ENCODE measurements around the gene OR1F1.
"Not testable (repeated sequence)": the region's sequence is repeated elsewhere in the genome, so short reads cannot be mapped to it uniquely, and the experiment has no call there.

OR1F1 gene

DNA sequence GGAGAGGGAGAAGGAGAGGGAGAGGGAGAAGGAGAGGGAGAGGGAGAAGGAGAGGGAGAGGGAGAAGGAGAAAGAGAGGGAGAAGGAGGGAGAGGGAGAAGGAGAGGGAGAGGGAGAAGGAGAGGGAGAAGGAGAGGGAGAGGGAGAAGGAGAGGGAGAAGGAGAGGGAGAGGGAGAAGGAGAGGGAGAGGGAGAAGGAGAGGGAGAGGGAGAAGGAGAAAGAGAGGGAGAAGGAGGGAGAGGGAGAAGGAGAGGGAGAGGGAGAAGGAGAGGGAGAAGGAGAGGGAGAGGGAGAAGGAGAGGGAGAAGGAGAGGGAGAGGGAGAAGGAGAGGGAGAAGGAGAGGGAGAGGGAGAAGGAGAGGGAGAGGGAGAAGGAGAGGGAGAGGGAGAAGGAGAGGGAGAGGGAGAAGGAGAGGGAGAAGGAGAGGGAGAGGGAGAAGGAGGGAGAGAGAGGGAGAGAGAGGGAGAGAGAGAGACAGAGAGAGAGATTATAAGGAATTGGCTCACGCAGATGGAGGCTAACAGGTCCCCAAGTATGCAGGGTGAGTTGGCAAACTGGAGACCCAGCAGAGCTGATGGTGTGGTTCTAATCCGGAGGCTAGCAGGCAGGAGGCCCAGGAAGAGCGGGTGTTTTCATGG, 9.8 kb downstream of the OR1F1 start:
- FAIRE-seq; DNase-seq (ENCODE audit: low spot score): not testable (repeated sequence)

DNA sequence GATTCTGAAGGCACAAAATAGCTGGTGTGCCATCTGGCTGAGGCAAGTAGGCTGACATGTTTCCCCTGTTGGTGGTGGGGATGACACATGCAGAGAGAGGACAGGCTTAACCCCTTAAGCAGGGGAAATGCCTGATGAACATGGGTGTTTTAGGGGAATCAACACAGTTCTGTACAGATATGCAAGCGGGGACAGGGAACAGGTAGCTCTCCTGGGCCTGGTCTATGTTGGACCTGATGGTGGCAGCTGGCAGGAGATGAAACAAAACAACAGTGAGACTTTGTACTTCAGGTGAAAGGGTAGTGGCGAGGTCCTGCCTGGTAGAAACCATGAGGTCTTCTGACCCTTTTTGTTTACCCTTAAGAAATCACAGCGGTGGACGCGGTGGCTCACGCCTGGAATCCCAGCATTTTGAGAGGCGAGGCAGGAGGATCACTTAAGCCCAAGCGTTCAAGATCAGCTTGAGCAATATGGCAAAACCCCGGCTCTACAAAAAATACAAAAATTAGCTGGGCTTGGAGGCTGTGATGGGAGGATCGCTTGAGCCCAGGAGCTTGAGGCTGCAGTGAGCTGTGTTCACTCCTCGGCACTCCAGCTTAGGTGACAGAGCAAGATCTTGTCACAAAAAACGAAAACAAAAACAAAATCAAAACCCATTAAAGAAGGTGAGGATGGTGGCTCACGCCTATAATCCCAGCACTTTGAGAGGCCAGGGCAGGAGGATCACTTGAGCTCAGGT, 10.5 kb downstream of the OR1F1 start:
- FAIRE-seq, result no peak
- DNase-seq (ENCODE audit: low spot score), result no peak

GRCh38 chr16:3202903-3203539, 15.0 kb downstream of the OR1F1 start:
- FAIRE-seq, result no peak
- DNase-seq (ENCODE audit: low spot score), result no peak

DNA sequence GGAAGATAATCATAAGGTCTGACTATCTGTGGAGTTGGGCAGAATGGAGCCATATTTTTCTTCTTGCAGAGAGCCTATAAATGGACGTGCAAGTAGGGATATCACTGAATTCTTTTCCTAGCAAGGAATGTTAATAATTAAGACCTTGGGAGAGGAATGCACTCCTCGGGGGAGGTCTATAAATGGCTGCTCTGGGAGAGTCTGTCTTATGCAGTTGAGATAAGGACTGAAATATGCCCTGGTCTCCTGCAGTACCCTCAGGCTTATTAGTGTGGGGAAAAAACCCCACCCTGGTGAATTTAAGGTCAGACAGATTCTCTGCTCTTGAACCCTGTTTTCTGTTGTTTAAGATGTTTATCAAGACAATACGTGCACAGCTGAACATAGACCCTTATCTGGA, 17.9 kb downstream of the OR1F1 start:
- DNase-seq (ENCODE audit: low spot score); FAIRE-seq: not testable (repeated sequence)

DNA sequence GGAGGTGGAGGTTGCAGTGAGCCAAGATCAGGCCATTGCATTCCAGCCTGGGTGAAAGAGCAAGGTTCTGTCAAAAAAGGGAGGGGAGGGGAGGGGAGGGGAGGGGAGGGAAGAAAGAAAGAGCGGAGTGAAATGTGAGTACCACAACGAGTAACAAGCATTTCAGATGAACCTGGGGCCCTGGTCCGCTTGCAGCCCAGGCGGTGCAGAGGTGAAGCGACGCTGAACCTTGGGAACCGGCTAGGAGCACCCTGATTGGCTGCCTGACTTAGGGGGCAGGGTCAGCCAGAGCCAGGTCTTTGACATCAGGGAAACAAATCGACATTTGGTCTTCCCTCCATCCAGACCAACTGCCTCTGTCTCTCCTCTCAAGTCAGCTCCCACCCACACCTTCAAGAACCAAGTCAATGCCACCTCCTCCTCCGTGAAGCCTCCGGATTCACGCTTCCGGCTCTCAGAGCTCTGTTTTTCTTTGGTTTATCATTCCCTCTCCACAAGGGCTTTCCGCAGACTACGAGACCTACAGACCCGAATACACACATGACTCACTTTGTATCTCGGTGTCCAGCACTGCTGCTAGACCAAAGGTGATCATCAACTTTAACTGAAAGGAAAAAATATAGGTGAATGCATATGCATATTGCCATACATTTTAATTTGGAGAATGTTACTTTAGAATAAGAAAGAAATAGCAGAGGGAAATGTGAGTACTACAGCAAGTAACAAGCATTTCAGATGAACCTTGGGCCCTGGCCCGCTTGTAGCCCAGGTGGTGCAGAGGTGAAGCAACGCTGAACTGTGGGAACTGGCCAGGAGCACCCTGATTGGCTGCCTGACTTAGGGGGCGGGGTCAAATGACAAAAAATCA, 19.3 kb downstream of the OR1F1 start:
- DNase-seq (ENCODE audit: low spot score) (no peak), FAIRE-seq (no peak)

- DNase-seq (ENCODE audit: low spot score) (no peak), FAIRE-seq (no peak)
These were observed 24.0 kb downstream of the OR1F1 start for GRCh38 chr16:3212006-3212405.

DNA sequence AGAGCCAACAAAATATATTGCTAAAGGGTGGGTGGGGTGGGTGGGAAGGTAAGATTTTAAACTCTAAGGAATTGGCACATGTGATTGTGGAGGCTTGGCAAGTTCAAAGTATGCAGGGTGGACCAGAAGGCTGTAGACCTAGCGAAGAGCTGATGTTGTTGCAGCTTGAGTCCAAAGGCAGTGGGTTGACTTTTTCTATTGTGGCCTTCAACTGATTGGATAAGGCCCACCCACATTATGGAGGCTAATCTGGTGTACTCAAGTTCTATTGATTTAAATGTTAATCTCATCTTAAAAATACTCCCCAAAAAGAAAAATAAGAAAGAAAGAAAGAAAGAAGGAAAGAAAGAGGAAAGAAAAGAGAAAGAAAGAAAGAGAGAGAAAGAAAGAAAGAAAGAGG, 24.6 kb downstream of the OR1F1 start:
- no peak for DNase-seq (ENCODE audit: low spot score)
- FAIRE-seq, result no peak

DNA sequence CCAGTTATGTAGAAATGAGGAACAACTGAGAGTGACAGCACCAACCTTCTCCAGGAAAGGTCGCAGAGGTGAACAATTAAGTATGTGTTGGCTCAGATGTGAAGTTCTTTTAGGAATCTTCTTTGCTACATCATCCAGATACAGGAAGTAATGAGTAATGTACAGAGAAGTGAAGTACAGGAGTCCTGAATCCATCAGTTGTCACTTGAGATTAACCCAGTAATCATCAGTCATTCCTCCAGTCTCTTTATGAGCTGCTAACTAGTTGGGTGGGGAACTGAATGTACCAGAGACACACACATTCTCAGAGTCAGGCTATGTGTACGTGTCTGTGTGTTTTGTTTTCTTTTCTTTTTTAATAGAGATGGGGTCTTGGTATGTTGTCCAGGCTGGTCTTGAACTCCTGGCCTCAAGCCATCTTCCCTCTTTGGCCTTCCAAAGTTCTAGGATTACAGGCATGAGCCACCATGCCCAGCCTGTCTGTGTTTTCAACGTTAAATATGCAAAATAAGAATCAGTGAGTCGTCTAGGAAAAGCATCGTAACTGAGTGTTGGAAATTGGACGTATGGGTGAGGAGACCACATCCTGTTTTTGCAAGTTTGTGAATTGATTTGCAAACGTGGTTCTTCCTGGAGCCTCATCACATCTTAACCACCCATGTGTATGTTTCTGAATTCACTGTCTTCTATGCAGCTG, 27.0 kb downstream of the OR1F1 start:
- DNase-seq (ENCODE audit: low spot score), result no peak
- no peak for FAIRE-seq

DNA sequence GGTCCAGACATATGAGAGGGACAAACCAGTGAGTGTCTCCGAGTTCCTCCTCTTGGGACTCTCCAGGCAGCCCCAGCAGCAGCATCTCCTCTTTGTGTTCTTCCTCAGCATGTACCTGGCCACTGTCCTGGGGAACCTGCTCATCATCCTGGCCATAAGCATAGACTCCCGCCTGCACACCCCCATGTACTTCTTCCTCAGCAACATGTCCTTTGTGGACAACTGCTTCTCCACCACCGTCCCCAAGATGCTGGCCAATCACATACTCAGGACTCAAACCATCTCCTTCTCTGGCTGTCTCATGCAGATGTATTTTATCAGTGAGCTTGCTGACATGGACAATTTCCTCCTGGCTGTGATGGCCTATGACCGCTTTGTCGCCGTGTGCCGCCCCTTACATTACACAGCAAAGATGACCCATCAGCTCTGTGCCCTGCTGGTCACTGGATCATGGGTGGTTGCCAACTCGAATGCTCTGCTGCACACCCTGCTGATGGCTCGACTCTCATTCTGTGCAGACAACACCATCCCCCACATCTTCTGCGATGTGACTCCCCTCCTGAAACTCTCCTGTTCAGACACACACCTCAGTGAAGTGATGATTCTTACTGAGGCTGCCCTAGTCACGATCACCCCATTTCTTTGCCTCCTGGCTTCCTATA, 27.7 kb downstream of the OR1F1 start:
- no peak for DNase-seq (ENCODE audit: low spot score)
- no peak for FAIRE-seq

- FAIRE-seq, result no peak
- no peak for DNase-seq (ENCODE audit: low spot score)
These were observed 28.2 kb downstream of the OR1F1 start for GRCh38 chr16:3216263-3216640.

DNA sequence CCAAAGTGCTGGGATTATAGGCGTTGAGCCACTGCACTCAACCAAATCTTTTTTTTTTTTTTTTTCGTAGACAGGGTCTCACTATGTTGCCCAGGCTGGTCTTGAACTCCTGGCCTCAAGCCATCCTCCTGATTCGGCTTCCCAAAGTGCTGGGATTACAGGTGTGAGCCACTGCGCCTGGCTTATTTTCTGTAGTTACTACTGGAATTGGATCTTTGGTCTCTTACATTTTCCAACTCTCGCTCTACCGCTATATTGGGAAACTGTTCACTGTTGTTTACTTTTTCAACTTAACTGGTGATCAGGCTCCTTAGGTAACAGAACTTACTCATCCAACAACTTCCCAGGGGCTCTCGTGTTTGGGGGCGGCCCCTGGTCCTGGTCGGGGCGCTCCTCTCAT, 32.8 kb downstream of the OR1F1 start:
- FAIRE-seq (no peak), DNase-seq (ENCODE audit: low spot score) (no peak)

GRCh38 chr16:3223913-3224515, 36.0 kb downstream of the OR1F1 start:
- FAIRE-seq, result no peak
- DNase-seq (ENCODE audit: low spot score), result no peak

DNA sequence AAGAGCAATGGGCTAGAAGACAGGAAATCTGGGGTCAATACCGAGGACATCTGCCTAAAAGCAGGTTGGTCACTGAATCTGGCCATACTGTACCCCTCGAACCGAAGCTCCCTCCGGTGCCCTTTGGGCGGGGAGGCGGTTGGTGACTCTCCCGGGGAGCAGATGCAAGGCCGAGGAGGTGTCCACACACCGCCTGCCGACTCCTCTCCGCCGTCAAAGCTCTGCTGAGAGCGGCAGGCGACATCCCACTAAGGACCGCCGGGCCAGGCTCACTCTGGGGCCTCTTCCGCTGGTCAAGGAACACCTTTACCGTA, 46.5 kb downstream of the OR1F1 start:
- no peak for DNase-seq (ENCODE audit: low spot score)
- no peak for FAIRE-seq

DNA sequence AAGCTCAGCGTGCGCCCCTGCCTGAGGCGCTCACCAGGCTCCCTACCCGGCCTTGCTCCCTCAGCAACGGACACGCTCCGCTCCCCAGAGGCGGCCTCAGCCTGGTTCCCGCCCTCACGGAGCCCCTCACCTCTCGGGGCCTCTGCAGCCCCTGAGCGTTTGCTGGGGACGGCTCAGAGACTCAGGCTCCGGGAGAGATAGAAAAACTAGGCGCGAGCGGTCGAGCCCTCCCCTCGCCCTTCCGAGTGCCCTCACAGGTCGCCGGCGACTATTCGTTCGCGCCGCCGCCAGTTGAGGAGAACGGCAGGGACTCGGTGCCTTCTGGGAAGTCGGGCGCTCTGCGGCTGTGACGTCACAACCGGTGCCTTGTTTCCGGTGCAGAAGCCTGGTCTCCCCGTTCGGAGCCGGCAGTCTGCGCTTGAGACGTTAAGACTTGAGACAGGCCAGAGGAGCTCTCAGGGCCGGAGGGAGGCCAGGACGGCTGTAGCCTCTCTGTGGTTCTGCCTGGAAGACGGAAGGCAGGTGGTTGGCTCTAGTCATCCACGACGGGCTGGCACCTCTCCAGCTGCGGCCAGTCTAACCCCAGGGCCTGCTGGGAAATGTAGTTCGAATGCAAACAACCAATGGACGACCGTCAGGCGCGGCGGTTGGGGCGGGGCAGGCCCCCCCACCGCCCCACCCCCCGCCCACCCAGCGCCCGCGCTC, 47.0 kb downstream of the OR1F1 start, which contains the start of gene ZNF200:
Gene ZNF200 (minus strand): TSS at position 302 of the 705 bp plus-strand sequence. CDS start 1,403 bp downstream, outside the sequence.
- no peak for FAIRE-seq

GRCh38 chr16:3235856-3236669, 48.1 kb downstream of the OR1F1 start:
- no peak for DNase-seq (ENCODE audit: low spot score)
- no peak for FAIRE-seq

More for the DNA sequence above, 47.0 kb downstream of the OR1F1 start, which contains the start of gene ZNF200:
- DNase-seq (ENCODE audit: low spot score), result peak; percentile 84

GRCh38 chr16:3241761-3242160, 53.8 kb downstream of the OR1F1 start:
- no peak for DNase-seq (ENCODE audit: low spot score)
- no peak for FAIRE-seq

- DNase-seq (ENCODE audit: low spot score) (no peak), FAIRE-seq (no peak)
These were observed 54.7 kb downstream of the OR1F1 start for GRCh38 chr16:3242709-3243108.

GRCh38 chr16:3243882-3244281, 55.9 kb downstream of the OR1F1 start:
- peak; percentile 7 for DNase-seq (ENCODE audit: low spot score)
- no peak for FAIRE-seq

DNA sequence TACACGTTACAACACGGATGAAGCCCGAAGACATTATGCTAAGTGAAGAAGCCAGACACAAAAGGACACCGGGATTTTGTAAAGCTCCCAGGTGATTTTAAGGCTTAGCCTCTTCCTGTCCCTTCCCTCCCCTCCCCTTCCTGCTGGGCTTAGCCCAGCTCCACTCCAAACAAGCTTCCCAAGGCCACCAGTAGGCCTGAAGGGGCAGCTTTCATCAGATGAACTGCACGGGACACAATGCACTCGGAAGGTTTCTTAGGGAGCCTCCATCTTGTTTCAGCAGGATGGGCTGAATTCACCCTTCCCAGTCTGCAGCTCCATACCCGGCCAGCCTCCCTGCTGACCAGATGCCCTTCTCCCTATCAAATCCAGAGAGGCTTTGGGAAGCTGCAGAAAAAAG, 58.0 kb downstream of the OR1F1 start:
- no peak for DNase-seq (ENCODE audit: low spot score)
- no peak for FAIRE-seq

Data from RCC 7860 (cell line).